ENCODE results near the gene DAG1.

DAG1 gene

GRCh38 chr3:49518441-49518840 lies 48.4 kb downstream of the DAG1 start:
- Histone ChIP-seq H3K4me3 (ENCODE audit: insufficient read length, low read depth) (no peak overlapping the region), H3K4me1 (ENCODE audit: insufficient read depth, insufficient read length) (peaks cover 8% of the 10 kb centered on the region), H3K36me3 (ENCODE audit: insufficient read depth, insufficient read length, low read length) (peaks cover 83% of the 10 kb centered on the region), H3K9ac (ENCODE audit: insufficient read length, low read depth) (no peak overlapping the region), H3K27me3 (ENCODE audit: insufficient read depth, insufficient read length) (no peaks in the 10 kb centered on the region), H3K9me3 (ENCODE audit: insufficient read depth, low read length) (no peaks in the 10 kb centered on the region)
- no peak for DNase-seq (ENCODE audit: low read depth, low spot score)
- TF ChIP-seq ZNF274 (IDR thresholded peaks at IDR 0.05; ENCODE audit: low read depth, low read length) (no peak), YY1 (IDR thresholded peaks at IDR 0.05; ENCODE audit: insufficient read depth, insufficient read length) (no peak), SUZ12 (IDR thresholded peaks at IDR 0.05; ENCODE audit: extremely low read depth, insufficient read depth, insufficient read length) (no peak)

- Histone ChIP-seq H3K4me1 (ENCODE audit: insufficient read depth, insufficient read length) (peaks cover 8% of the 10 kb centered on the region), H3K9ac (ENCODE audit: insufficient read length, low read depth) (no peak overlapping the region), H3K4me3 (ENCODE audit: insufficient read length, low read depth) (no peak overlapping the region), H3K36me3 (ENCODE audit: insufficient read depth, insufficient read length, low read length) (peaks cover 84% of the 10 kb centered on the region), H3K9me3 (ENCODE audit: insufficient read depth, low read length) (no peaks in the 10 kb centered on the region), H3K27me3 (ENCODE audit: insufficient read depth, insufficient read length) (no peaks in the 10 kb centered on the region)
- no peak for DNase-seq (ENCODE audit: low read depth, low spot score)
- no peak for TF ChIP-seq SUZ12 (IDR thresholded peaks at IDR 0.05; ENCODE audit: extremely low read depth, insufficient read depth, insufficient read length)
- no peak for TF ChIP-seq YY1 (IDR thresholded peaks at IDR 0.05; ENCODE audit: insufficient read depth, insufficient read length)
- TF ChIP-seq ZNF274 (IDR thresholded peaks at IDR 0.05; ENCODE audit: low read depth, low read length) = no peak
Measured at GRCh38 chr3:49519296-49519695, 49.2 kb downstream of the DAG1 start.

- Histone ChIP-seq H3K4me3 (ENCODE audit: insufficient read length, low read depth) (no peak overlapping the region), H3K4me1 (ENCODE audit: insufficient read depth, insufficient read length) (peaks cover 8% of the 10 kb centered on the region), H3K36me3 (ENCODE audit: insufficient read depth, insufficient read length, low read length) (peaks cover 87% of the 10 kb centered on the region), H3K27me3 (ENCODE audit: insufficient read depth, insufficient read length) (no peaks in the 10 kb centered on the region), H3K9me3 (ENCODE audit: insufficient read depth, low read length) (no peaks in the 10 kb centered on the region), H3K9ac (ENCODE audit: insufficient read length, low read depth) (no peak overlapping the region)
- DNase-seq (ENCODE audit: low read depth, low spot score) = no peak
- TF ChIP-seq YY1 (IDR thresholded peaks at IDR 0.05; ENCODE audit: insufficient read depth, insufficient read length) (no peak), ZNF274 (IDR thresholded peaks at IDR 0.05; ENCODE audit: low read depth, low read length) (no peak), SUZ12 (IDR thresholded peaks at IDR 0.05; ENCODE audit: extremely low read depth, insufficient read depth, insufficient read length) (no peak)
Measured at GRCh38 chr3:49519916-49520385, 49.9 kb downstream of the DAG1 start.

- Histone ChIP-seq H3K27me3 (ENCODE audit: insufficient read depth, insufficient read length) (no peaks in the 10 kb centered on the region), H3K9me3 (ENCODE audit: insufficient read depth, low read length) (no peaks in the 10 kb centered on the region), H3K36me3 (ENCODE audit: insufficient read depth, insufficient read length, low read length) (peaks cover 65% of the 10 kb centered on the region), H3K9ac (ENCODE audit: insufficient read length, low read depth) (no peak overlapping the region), H3K4me3 (ENCODE audit: insufficient read length, low read depth) (no peak overlapping the region), H3K4me1 (ENCODE audit: insufficient read depth, insufficient read length) (peaks cover 6% of the 10 kb centered on the region)
- no peak for DNase-seq (ENCODE audit: low read depth, low spot score)
- TF ChIP-seq YY1 (IDR thresholded peaks at IDR 0.05; ENCODE audit: insufficient read depth, insufficient read length) (no peak), SUZ12 (IDR thresholded peaks at IDR 0.05; ENCODE audit: extremely low read depth, insufficient read depth, insufficient read length) (no peak), ZNF274 (IDR thresholded peaks at IDR 0.05; ENCODE audit: low read depth, low read length) (no peak)
Measured at GRCh38 chr3:49523756-49524747, 54.0 kb downstream of the DAG1 start.

- no peak overlapping the region for H3K4me3 ChIP-seq (ENCODE audit: insufficient read length, low read depth)
- TF ChIP-seq SUZ12 (IDR thresholded peaks at IDR 0.05; ENCODE audit: extremely low read depth, insufficient read depth, insufficient read length) (no peak), YY1 (IDR thresholded peaks at IDR 0.05; ENCODE audit: insufficient read depth, insufficient read length) (no peak), ZNF274 (IDR thresholded peaks at IDR 0.05; ENCODE audit: low read depth, low read length) (no peak)
- H3K4me1 ChIP-seq (ENCODE audit: insufficient read depth, insufficient read length) = no peaks in the 10 kb centered on the region
- DNase-seq (ENCODE audit: low read depth, low spot score) = no peak
- H3K27me3 ChIP-seq (ENCODE audit: insufficient read depth, insufficient read length) = no peaks in the 10 kb centered on the region
- no peak overlapping the region for H3K9ac ChIP-seq (ENCODE audit: insufficient read length, low read depth)
- peaks cover 72% of the 10 kb centered on the region for H3K36me3 ChIP-seq (ENCODE audit: insufficient read depth, insufficient read length, low read length)
- H3K9me3 ChIP-seq (ENCODE audit: insufficient read depth, low read length) = no peaks in the 10 kb centered on the region
Measured at GRCh38 chr3:49529567-49529966, 59.5 kb downstream of the DAG1 start.

GRCh38 chr3:49530231-49530630 lies 60.2 kb downstream of the DAG1 start:
- Histone ChIP-seq H3K36me3 (ENCODE audit: insufficient read depth, insufficient read length, low read length) (peaks cover 72% of the 10 kb centered on the region), H3K4me1 (ENCODE audit: insufficient read depth, insufficient read length) (no peaks in the 10 kb centered on the region), H3K4me3 (ENCODE audit: insufficient read length, low read depth) (no peak overlapping the region), H3K9me3 (ENCODE audit: insufficient read depth, low read length) (no peaks in the 10 kb centered on the region), H3K27me3 (ENCODE audit: insufficient read depth, insufficient read length) (no peaks in the 10 kb centered on the region), H3K9ac (ENCODE audit: insufficient read length, low read depth) (no peak overlapping the region)
- TF ChIP-seq YY1 (IDR thresholded peaks at IDR 0.05; ENCODE audit: insufficient read depth, insufficient read length) (no peak), ZNF274 (IDR thresholded peaks at IDR 0.05; ENCODE audit: low read depth, low read length) (no peak), SUZ12 (IDR thresholded peaks at IDR 0.05; ENCODE audit: extremely low read depth, insufficient read depth, insufficient read length) (no peak)
- DNase-seq (ENCODE audit: low read depth, low spot score) = no peak

- H3K9me3 ChIP-seq (ENCODE audit: insufficient read depth, low read length) = no peaks in the 10 kb centered on the region
- H3K36me3 ChIP-seq (ENCODE audit: insufficient read depth, insufficient read length, low read length) = peaks cover 75% of the 10 kb centered on the region
- TF ChIP-seq SUZ12 (IDR thresholded peaks at IDR 0.05; ENCODE audit: extremely low read depth, insufficient read depth, insufficient read length) (no peak), ZNF274 (IDR thresholded peaks at IDR 0.05; ENCODE audit: low read depth, low read length) (no peak), YY1 (IDR thresholded peaks at IDR 0.05; ENCODE audit: insufficient read depth, insufficient read length) (no peak)
- no peaks in the 10 kb centered on the region for H3K27me3 ChIP-seq (ENCODE audit: insufficient read depth, insufficient read length)
- H3K4me1 ChIP-seq (ENCODE audit: insufficient read depth, insufficient read length) = peaks cover 3% of the 10 kb centered on the region
- H3K4me3 ChIP-seq (ENCODE audit: insufficient read length, low read depth) = no peak overlapping the region
- no peak overlapping the region for H3K9ac ChIP-seq (ENCODE audit: insufficient read length, low read depth)
- no peak for DNase-seq (ENCODE audit: low read depth, low spot score)
Measured at GRCh38 chr3:49530701-49531100, 60.6 kb downstream of the DAG1 start.

All from NT2/D1 (cell line).